Measurements from ENCODE around the gene EML3.
A peak's percentile ranks its signal among the peaks of the same experiment; 100 is the strongest.

Gene EML3

GRCh38 chr11:62615521-62615920 lies 2.9 kb upstream of the EML3 start:
- H3K9ac ChIP-seq (ENCODE audit: low read length) = no peak overlapping the region
- peaks cover 18% of the 10 kb centered on the region for H3K4me1 ChIP-seq (ENCODE audit: control insufficient read depth, insufficient read depth, low read length)
- H3K9me3 ChIP-seq (ENCODE audit: control insufficient read depth, low read length) = no peaks in the 10 kb centered on the region
- no peaks in the 10 kb centered on the region for H3K27me3 ChIP-seq (replicated peaks; ENCODE audit: control insufficient read depth, insufficient read depth, low read length)
- no peak overlapping the region for H3K4me3 ChIP-seq (ENCODE audit: low read length)
- no peak for DNase-seq (ENCODE audit: low read depth)
- peaks cover 18% of the 10 kb centered on the region for H3K36me3 ChIP-seq (ENCODE audit: control insufficient read depth, insufficient read depth, low read length, severe bottlenecking)

- Histone ChIP-seq H3K4me1 (ENCODE audit: control insufficient read depth, insufficient read depth, low read length) (peaks cover 13% of the 10 kb centered on the region), H3K9me3 (ENCODE audit: control insufficient read depth, low read length) (no peaks in the 10 kb centered on the region), H3K27me3 (replicated peaks; ENCODE audit: control insufficient read depth, insufficient read depth, low read length) (no peaks in the 10 kb centered on the region), H3K9ac (ENCODE audit: low read length) (peak overlapping the region; percentile 16), H3K36me3 (ENCODE audit: control insufficient read depth, insufficient read depth, low read length, severe bottlenecking) (peaks cover 26% of the 10 kb centered on the region), H3K4me3 (ENCODE audit: low read length) (no peak overlapping the region)
- no peak for DNase-seq (ENCODE audit: low read depth)
Measured at GRCh38 chr11:62614275-62614674, 1.7 kb upstream of the EML3 start.

GRCh38 chr11:62613291-62613778 lies 760 bp upstream of the EML3 start:
- peak overlapping the region; percentile 37 for H3K9ac ChIP-seq (ENCODE audit: low read length)
- H3K9me3 ChIP-seq (ENCODE audit: control insufficient read depth, low read length) = no peaks in the 10 kb centered on the region
- H3K4me3 ChIP-seq (ENCODE audit: low read length) = no peak overlapping the region
- H3K4me1 ChIP-seq (ENCODE audit: control insufficient read depth, insufficient read depth, low read length) = peaks cover 13% of the 10 kb centered on the region
- no peaks in the 10 kb centered on the region for H3K27me3 ChIP-seq (replicated peaks; ENCODE audit: control insufficient read depth, insufficient read depth, low read length)
- peaks cover 35% of the 10 kb centered on the region for H3K36me3 ChIP-seq (ENCODE audit: control insufficient read depth, insufficient read depth, low read length, severe bottlenecking)
- DNase-seq (ENCODE audit: low read depth) = no peak

DNA sequence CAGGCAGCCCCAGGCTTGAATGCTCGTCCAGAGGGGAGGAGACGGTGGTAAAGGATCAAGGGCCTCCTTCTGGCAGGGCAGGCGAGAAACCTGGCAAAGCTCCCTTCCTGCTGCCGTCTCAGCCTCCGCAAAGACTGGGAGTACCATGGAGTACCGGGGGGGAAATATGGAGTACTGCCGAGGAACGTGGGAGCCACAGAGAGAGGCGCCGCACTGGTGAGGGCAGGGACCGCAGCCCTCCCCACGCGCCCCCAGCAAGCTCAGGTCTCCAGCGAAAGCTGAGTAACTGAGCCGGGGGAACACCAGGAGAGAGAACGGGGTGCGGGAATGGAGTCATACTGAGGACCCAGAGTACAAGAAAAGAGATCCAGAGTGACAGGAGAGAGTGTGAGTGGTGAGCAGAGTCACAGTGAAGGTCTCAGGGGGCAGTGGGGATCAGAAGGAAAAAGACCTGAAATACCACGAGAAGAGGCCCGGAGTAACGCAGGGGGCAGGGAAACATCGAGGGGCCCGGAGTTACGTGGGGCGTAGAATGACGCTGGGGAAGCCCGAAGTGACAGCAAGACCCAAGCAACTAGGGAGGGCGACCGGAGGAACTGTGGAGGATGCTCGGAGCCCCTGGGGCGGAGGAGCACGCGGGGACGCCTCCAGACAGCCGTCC lies 740 bp downstream of the EML3 start:
- DNase-seq (ENCODE audit: low read depth) = peak; percentile 68
- H3K9ac ChIP-seq (ENCODE audit: low read length) = peak overlapping the region; percentile 96
- peaks cover 13% of the 10 kb centered on the region for H3K4me1 ChIP-seq (ENCODE audit: control insufficient read depth, insufficient read depth, low read length)
- H3K9me3 ChIP-seq (ENCODE audit: control insufficient read depth, low read length) = no peaks in the 10 kb centered on the region
- H3K36me3 ChIP-seq (ENCODE audit: control insufficient read depth, insufficient read depth, low read length, severe bottlenecking) = peaks cover 41% of the 10 kb centered on the region
- no peaks in the 10 kb centered on the region for H3K27me3 ChIP-seq (replicated peaks; ENCODE audit: control insufficient read depth, insufficient read depth, low read length)
- H3K4me3 ChIP-seq (ENCODE audit: low read length) = peak overlapping the region; percentile 92

DNA sequence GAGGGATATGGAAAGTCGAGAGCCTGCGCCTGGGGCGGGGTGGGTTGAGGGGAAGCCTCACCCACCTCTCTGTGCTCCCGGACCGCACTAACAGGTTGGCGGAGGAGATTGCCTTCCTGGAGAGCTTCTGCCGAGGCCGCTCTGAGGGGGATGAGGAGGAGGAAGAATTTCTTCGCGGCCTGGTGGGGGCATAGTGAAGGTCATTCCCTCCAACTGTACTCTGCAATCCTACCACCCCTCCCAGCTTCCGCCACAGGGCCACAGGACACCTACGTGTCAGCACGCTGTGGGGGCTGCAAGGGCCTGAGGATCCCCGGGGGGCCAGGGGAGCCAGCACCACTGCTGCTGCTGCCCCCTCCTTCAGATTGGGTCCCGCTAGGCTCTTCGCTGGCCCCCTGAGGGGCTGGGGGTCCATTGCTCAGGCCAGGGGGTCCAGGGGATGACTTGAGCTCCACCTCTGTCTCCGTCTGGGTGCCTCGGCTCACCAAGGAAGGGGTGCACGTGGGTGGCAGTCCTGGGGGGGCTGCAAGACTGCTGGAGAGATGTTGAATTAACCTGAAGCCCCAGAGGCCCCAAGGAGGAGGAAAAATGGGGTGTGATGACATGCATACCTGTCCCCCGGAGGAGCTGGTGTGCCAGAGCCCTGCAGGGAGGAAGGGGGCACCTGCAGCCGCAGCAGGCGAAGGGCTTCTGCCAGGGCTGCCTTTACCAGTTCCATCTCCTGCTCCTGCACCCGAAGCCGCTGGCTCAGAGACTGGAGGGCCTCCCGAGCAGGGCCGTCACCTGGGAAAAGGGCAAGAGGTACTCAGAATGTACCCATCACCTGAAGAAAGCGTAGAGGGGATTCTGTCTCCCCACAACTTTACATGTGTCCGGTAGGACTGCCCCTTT lies 1.5 kb downstream of the EML3 start:
- H3K36me3 ChIP-seq (ENCODE audit: control insufficient read depth, insufficient read depth, low read length, severe bottlenecking) = peaks cover 42% of the 10 kb centered on the region
- peak overlapping the region; percentile 92 for H3K4me3 ChIP-seq (ENCODE audit: low read length)

DNA sequence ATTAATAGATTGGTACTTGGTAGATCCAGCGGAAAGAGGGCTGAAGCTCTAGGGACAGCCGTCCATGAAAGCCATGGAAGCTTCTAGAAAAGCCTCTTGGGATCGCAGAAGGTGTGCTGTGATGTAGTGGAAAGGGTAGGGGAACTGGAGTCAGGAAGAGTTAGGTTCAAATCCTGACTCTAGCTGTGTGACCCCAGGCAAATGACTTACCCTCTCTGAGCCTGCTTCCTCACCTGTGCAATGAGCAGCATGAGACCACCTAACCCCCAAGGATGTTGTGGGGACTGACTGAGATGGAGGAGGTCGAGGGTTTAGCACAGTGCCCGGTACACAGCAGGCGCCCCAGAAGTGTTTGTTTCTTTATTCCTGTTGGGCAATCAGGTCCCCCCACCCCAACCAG lies 2.2 kb downstream of the EML3 start:
- H3K4me3 ChIP-seq (ENCODE audit: low read length) = no peak overlapping the region
- no peak for DNase-seq (ENCODE audit: low read depth)
- peaks cover 45% of the 10 kb centered on the region for H3K36me3 ChIP-seq (ENCODE audit: control insufficient read depth, insufficient read depth, low read length, severe bottlenecking)
- peak overlapping the region; percentile 22 for H3K9ac ChIP-seq (ENCODE audit: low read length)
- peaks cover 13% of the 10 kb centered on the region for H3K4me1 ChIP-seq (ENCODE audit: control insufficient read depth, insufficient read depth, low read length)
- H3K9me3 ChIP-seq (ENCODE audit: control insufficient read depth, low read length) = no peaks in the 10 kb centered on the region
- H3K27me3 ChIP-seq (replicated peaks; ENCODE audit: control insufficient read depth, insufficient read depth, low read length) = no peaks in the 10 kb centered on the region

More for the DNA sequence above, 1.5 kb downstream of the EML3 start:
- no peaks in the 10 kb centered on the region for H3K27me3 ChIP-seq (replicated peaks; ENCODE audit: control insufficient read depth, insufficient read depth, low read length)
- peak overlapping the region; percentile 96 for H3K9ac ChIP-seq (ENCODE audit: low read length)
- no peaks in the 10 kb centered on the region for H3K9me3 ChIP-seq (ENCODE audit: control insufficient read depth, low read length)
- DNase-seq (ENCODE audit: low read depth) = no peak
- H3K4me1 ChIP-seq (ENCODE audit: control insufficient read depth, insufficient read depth, low read length) = peaks cover 13% of the 10 kb centered on the region

GRCh38 chr11:62608776-62609175 lies 3.8 kb downstream of the EML3 start:
- H3K4me1 ChIP-seq (ENCODE audit: control insufficient read depth, insufficient read depth, low read length) = peaks cover 13% of the 10 kb centered on the region
- no peak overlapping the region for H3K9ac ChIP-seq (ENCODE audit: low read length)
- H3K4me3 ChIP-seq (ENCODE audit: low read length) = no peak overlapping the region
- no peaks in the 10 kb centered on the region for H3K9me3 ChIP-seq (ENCODE audit: control insufficient read depth, low read length)
- no peak for DNase-seq (ENCODE audit: low read depth)
- peaks cover 58% of the 10 kb centered on the region for H3K36me3 ChIP-seq (ENCODE audit: control insufficient read depth, insufficient read depth, low read length, severe bottlenecking)
- no peaks in the 10 kb centered on the region for H3K27me3 ChIP-seq (replicated peaks; ENCODE audit: control insufficient read depth, insufficient read depth, low read length)

- Histone ChIP-seq H3K9me3 (ENCODE audit: control insufficient read depth, low read length) (no peaks in the 10 kb centered on the region), H3K27me3 (replicated peaks; ENCODE audit: control insufficient read depth, insufficient read depth, low read length) (no peaks in the 10 kb centered on the region), H3K36me3 (ENCODE audit: control insufficient read depth, insufficient read depth, low read length, severe bottlenecking) (peaks cover 61% of the 10 kb centered on the region), H3K9ac (ENCODE audit: low read length) (no peak overlapping the region), H3K4me3 (ENCODE audit: low read length) (no peak overlapping the region), H3K4me1 (ENCODE audit: control insufficient read depth, insufficient read depth, low read length) (peaks cover 20% of the 10 kb centered on the region)
- DNase-seq (ENCODE audit: low read depth) = no peak
Measured at GRCh38 chr11:62607714-62608113, 4.9 kb downstream of the EML3 start.

GRCh38 chr11:62605902-62606301 lies 6.7 kb downstream of the EML3 start:
- Histone ChIP-seq H3K27me3 (replicated peaks; ENCODE audit: control insufficient read depth, insufficient read depth, low read length) (no peaks in the 10 kb centered on the region), H3K4me3 (ENCODE audit: low read length) (no peak overlapping the region), H3K4me1 (ENCODE audit: control insufficient read depth, insufficient read depth, low read length) (peaks cover 20% of the 10 kb centered on the region), H3K9ac (ENCODE audit: low read length) (no peak overlapping the region), H3K9me3 (ENCODE audit: control insufficient read depth, low read length) (no peaks in the 10 kb centered on the region), H3K36me3 (ENCODE audit: control insufficient read depth, insufficient read depth, low read length, severe bottlenecking) (peaks cover 59% of the 10 kb centered on the region)
- DNase-seq (ENCODE audit: low read depth) = no peak

DNA sequence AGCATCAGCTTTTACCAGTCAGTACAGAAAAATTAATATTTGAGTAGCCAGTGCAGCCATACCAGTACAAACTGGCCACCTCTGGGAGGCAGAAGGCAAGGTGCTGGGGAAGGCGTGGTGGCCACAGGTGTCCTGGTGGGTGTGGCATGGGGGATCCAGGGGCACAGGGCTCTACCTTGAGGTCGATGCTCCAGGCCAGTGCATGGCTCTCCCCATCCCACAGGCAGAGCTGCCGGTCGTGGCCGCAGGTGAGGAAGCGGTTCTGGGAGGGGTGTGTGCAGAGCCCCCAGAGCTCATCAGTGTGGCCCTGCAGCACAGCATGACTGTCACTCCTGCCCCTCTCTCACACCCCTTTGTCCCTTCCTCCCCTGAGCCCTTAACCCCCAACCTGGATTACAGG lies 7.1 kb downstream of the EML3 start:
- Histone ChIP-seq H3K27me3 (replicated peaks; ENCODE audit: control insufficient read depth, insufficient read depth, low read length) (no peaks in the 10 kb centered on the region), H3K36me3 (ENCODE audit: control insufficient read depth, insufficient read depth, low read length, severe bottlenecking) (peaks cover 54% of the 10 kb centered on the region), H3K4me1 (ENCODE audit: control insufficient read depth, insufficient read depth, low read length) (peaks cover 21% of the 10 kb centered on the region), H3K9ac (ENCODE audit: low read length) (peak overlapping the region; percentile 34), H3K9me3 (ENCODE audit: control insufficient read depth, low read length) (no peaks in the 10 kb centered on the region), H3K4me3 (ENCODE audit: low read length) (no peak overlapping the region)
- no peak for DNase-seq (ENCODE audit: low read depth)

DNA sequence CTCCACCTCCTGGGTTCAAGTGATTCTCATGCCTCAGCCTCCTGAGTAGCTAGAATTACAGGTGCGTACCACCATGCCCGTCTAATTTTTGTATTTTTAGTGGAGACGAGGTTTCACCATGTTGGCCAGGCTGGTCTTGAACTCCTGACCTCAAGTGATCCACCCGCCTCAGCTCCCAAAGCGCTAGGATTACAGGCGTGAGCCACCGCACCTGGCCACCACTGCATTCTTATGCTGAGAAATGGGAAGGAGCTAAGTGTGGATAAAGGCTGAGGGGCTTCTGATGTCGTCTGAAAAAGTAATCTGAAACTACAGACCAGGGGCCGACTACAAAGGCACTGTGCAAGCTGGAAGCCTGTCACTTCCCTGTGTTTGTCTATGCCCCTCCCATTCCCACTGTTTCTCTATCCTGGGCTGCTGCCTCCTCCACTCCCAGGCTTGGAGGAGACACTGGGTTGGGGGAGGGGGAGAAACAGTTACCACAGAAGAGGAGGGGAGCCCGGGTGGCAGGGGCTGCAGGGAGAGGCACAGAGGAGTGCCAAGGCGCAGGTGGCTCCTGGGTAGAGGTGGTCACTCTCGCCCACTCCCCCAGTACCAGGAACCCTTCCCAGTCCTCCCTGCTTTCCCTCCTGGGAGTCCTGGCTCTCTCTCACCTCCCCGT lies 8.0 kb downstream of the EML3 start:
- no peak for DNase-seq (ENCODE audit: low read depth)
- H3K9ac ChIP-seq (ENCODE audit: low read length) = peak overlapping the region; percentile 34

More for the DNA sequence above, 8.0 kb downstream of the EML3 start:
- Histone ChIP-seq H3K4me1 (ENCODE audit: control insufficient read depth, insufficient read depth, low read length) (peaks cover 30% of the 10 kb centered on the region), H3K9me3 (ENCODE audit: control insufficient read depth, low read length) (no peaks in the 10 kb centered on the region), H3K4me3 (ENCODE audit: low read length) (no peak overlapping the region), H3K27me3 (replicated peaks; ENCODE audit: control insufficient read depth, insufficient read depth, low read length) (no peaks in the 10 kb centered on the region), H3K36me3 (ENCODE audit: control insufficient read depth, insufficient read depth, low read length, severe bottlenecking) (peaks cover 47% of the 10 kb centered on the region)

Data from adipocyte (in vitro differentiated cells).